AG04449 (cell line): ENCODE results near the gene ATAD3A.

ENCODE experiments used
- CTCF ChIA-PET: fragments of 350-600 bp; formaldehyde crosslinking; extraction: SDS; loops from one replicate; lab custom pipeline; 2021; ENCODE audit warnings: antibody characterized with exemption; lab: Yijun Ruan, JAX
- POLR2A ChIA-PET: fragments of 400-600, 350-600 bp; formaldehyde crosslinking; extraction: SDS; loops from one replicate; lab custom pipeline; 2020; ENCODE audit warnings: antibody characterized with exemption, inconsistent platforms; lab: Yijun Ruan, JAX
- DNase-seq: peaks from one replicate; pipeline ENCODE4 v3.0.0-alpha.2; 2010; ENCODE audit warnings: low read depth, low spot score
- H3K4me3 ChIP-seq: 2 replicates; pipeline ENCODE4 v1.5.1; 2011; ENCODE audit warnings: low read depth, mild to moderate bottlenecking, control low read depth, low read length
- TF ChIP-seq, protein P1 (sequence below): IDR thresholded peaks from one replicate; pipeline ENCODE4 v1.5.1; 2011; ENCODE audit warnings: mild to moderate bottlenecking, moderate library complexity, low read length, control low read depth, inconsistent platforms; ENCODE audit not compliant: insufficient read depth; ENCODE audit errors: missing control alignments

ATAD3A gene

DNA sequence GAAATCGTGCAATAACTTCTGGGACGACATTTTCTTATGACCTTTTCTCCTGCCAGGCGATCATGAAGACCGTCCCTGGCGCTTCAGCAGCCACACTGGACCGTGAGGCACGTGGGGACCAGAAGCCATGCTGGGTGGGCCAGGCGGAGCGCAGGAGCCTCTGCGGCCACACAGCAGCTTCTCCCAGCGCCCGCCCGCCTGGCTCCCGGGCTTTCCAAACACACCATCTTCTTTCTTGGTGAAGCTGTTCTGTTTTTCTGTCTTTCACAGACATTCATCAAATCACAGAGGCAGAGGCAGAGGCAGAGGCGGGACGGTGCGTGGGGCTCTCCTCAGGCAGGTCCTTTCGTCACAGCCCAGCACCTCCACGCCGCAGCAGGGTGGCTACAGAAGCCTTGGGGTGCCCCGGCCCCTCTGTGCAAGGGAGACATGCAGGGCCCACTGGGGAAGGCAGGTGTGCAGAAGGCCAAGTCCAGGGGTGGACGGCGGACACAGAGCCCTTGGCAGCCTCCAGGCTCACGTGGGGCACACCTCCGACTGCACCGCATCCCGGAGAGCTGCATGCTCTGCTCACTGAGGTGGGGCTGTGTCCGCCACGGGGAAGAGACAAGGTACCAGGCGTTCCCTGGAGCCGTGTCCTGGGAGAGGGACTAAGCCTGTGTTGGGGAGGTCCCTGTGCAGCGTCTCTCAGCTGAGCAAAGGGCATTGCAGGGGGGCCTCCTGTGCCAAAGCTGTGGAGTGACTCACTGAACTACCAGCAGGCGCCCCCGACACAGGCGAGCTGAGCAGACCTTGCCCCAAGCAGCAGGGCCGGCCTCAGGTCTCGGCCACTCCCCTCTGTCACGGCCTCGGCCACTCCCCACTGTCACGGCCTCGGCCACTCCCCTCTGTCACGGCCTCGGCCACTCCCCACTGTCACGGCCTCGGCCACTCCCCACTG lies 31.1 kb downstream of the ATAD3A start:
- CTCF ChIA-PET = interaction anchor here (1.0 to 1.8 kb wide), 2 partner anchors 8 to 421 kb away, joined by 3 to 6 read pairs; no protein-coding TSS in a partner anchor
- no peak overlapping the region for H3K4me3 ChIP-seq
- TF ChIP-seq, protein P1, sequence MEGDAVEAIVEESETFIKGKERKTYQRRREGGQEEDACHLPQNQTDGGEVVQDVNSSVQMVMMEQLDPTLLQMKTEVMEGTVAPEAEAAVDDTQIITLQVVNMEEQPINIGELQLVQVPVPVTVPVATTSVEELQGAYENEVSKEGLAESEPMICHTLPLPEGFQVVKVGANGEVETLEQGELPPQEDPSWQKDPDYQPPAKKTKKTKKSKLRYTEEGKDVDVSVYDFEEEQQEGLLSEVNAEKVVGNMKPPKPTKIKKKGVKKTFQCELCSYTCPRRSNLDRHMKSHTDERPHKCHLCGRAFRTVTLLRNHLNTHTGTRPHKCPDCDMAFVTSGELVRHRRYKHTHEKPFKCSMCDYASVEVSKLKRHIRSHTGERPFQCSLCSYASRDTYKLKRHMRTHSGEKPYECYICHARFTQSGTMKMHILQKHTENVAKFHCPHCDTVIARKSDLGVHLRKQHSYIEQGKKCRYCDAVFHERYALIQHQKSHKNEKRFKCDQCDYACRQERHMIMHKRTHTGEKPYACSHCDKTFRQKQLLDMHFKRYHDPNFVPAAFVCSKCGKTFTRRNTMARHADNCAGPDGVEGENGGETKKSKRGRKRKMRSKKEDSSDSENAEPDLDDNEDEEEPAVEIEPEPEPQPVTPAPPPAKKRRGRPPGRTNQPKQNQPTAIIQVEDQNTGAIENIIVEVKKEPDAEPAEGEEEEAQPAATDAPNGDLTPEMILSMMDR = no peak
- POLR2A ChIA-PET = no interaction called here
- DNase-seq = no peak

DNA sequence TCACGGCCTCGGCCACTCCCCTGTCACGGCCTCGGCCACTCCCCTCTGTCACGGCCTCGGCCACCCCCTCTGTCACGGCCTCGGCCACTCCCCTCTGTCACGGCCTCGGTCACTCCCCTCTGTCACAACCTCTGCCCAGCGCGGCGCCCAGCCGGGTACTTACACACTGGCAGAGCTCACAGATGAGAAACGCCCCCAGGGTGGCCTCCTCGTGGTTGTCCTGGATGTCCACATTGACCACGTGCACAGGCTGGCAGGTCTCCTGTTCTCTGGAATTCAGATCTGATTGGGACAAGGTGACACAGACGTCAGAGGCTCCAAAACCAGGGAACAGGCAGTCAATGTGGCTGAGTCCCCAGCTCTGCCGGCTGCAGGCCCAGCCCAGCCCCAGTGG lies 31.7 kb downstream of the ATAD3A start:
- no peak overlapping the region for H3K4me3 ChIP-seq
- ChIA-PET POLR2A (no interaction called here), CTCF (interaction anchor here (1.0 kb wide), 1 partner anchor 421 kb away, joined by 3 read pairs; no protein-coding TSS in a partner anchor)
- DNase-seq = no peak
- TF ChIP-seq, protein P1 = no peak

DNA sequence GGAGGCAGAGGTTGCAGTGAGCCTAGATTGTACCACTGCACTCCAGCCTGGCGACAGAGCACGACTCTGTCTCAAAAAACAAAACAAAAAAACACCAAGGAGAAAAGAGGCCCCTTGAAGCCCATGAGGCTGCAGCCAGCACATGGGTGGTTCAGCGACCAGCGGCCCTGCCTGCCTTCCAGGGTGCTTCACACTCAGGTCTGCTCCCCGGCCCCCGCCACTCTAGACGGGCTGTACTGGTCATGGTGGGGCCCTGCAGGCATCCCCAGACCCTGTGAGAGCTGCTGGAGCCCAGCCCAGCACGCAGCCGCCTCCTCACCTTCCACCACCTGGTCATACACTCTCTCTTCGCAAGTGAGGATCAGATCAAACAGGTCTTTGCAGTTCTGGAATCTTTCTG lies 32.6 kb downstream of the ATAD3A start:
- DNase-seq = no peak
- POLR2A ChIA-PET = no interaction called here
- CTCF ChIA-PET = no interaction called here
- TF ChIP-seq, protein P1 = no peak
- H3K4me3 ChIP-seq = no peak overlapping the region

DNA sequence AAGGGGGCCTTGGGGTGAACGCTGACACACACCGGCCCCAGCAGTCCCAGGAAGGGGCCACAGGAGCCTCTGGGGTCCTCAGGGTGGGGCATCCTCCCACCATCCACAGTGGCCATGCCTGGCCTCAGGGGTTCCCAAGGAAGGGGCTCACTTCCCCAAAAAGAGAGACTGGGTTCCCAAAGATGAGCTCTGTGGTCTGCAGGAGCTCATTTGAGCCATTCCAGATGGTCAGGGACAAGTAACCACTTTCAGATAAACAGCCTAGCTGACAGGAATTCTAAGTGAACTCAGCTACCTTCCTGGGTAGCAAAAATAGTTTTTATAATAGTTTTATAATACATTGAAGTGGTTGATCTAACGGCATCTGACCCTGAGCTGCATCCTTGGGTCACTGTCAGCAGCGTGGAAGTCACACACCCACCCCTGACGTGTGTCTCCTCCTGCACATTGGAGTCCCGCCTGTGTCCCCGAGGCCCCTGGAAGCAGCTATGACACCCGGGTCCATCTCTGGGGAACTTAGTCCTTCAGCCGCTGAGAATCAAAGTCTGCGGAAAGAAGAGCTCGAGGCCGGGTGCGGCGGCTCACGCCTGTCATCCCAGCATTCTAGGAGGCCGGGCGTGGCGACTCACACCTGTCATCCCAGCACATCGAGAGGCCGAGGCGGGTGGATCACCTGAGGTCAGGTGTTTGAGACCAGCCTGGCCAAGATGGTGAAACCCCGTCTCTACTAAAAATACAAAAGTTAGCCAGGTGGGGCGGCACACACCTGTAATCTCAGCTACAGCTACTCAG lies 34.2 kb downstream of the ATAD3A start:
- CTCF ChIA-PET = no interaction called here
- POLR2A ChIA-PET = no interaction called here
- TF ChIP-seq, protein P1 = no peak
- no peak overlapping the region for H3K4me3 ChIP-seq
- DNase-seq = no peak

DNA sequence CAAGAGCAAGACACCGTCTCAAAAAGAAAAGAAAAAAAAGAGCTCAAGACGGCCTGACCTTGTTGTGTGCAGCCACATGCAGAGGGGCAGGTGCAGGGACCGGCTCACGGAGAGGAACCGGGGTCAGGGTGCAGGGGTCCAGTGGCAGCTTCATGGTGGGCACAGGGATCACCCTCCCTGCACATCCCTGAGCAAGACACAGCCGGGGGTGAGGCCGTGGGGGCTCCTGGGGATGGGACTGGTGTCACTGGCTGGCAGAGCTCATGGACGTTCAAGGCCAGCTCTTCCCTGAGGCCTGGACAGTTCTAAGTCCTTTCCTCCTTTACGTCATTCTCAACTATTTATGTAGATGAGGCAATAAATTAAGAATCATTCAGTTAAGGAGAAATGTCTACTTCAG lies 35.0 kb downstream of the ATAD3A start:
- H3K4me3 ChIP-seq = no peak overlapping the region
- ChIA-PET CTCF (no interaction called here), POLR2A (no interaction called here)
- no peak for DNase-seq
- TF ChIP-seq, protein P1 = no peak

DNA sequence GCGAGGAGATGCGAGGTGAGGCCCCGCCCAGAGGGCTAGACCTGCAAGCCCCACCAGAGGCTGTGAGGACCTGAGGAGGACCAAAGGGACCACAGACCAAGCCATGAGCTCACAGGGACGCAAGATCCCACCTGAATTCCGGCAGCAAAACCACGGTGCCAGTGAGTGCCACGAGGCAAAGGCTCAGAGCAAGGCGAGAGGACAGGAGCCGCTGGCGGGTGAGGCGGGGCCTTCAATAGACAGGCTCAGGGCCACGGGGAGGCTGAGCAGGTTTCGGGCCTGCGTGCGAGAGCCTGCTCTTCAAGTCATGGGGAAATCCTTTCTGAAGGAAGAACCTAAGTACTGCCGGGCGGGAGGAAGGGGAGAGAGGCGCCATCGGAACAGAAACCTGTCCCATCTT lies 35.5 kb downstream of the ATAD3A start:
- DNase-seq = no peak
- no peak overlapping the region for H3K4me3 ChIP-seq
- TF ChIP-seq, protein P1 = no peak
- ChIA-PET POLR2A (no interaction called here), CTCF (no interaction called here)
